Motor neuron (in vitro differentiated cells): Measurements from ENCODE around the gene GAL3ST3. TPM values are rescaled to one million over a fixed set of nuclear protein-coding genes. Genes with fewer than 3 reads are reported as not detected.

Experiments
- ATAC-seq, 8 experiments: fragments of 200-7000 bp; cut with Tn5 transposase; replicated peaks in 6 of 8; 2 replicates each; pipeline ENCODE4 v1.8.0; 2021; ENCODE audit warnings: mild to moderate bottlenecking in 8 of 8, moderate library complexity in 8 of 8
- H3K27ac ChIP-seq, 2 donors: fragments of 250-450 bp; sonication (Bioruptor Pico); 2 replicates each; pipeline ENCODE4 v1.9.0; 2021; ENCODE audit warnings: antibody characterized with exemption in 2 of 2, mild to moderate bottlenecking in 2 of 2, moderate library complexity in 1 of 2
- H3K4me1 ChIP-seq, 2 donors: fragments of 250-450 bp; sonication (Bioruptor Pico); replicated peaks in 1 of 2; 2 replicates each; pipeline ENCODE4 v1.6.1; 2021; ENCODE audit warnings: antibody characterized with exemption in 2 of 2, mild to moderate bottlenecking in 2 of 2, moderate library complexity in 1 of 2
- H3K4me3 ChIP-seq, 5 donors: fragments of 250-450 bp; sonication (Bioruptor Pico); 2 replicates each; pipeline ENCODE4 v1.9.0; 2021; ENCODE audit warnings: antibody characterized with exemption in 5 of 5, mild to moderate bottlenecking in 5 of 5, moderate library complexity in 4 of 5
- WGBS, 10 experiments: fragments of 450-650 bp; shearing (Covaris generic); methylation state at CpG; one replicate each; pipeline ENCODE4 v1.0.0; 2022; 5-methylcytosine and 5-hydroxymethylcytosine counted together
- in situ Hi-C, 9 experiments: fragments of 400-800 bp; cut with MboI; loops; one replicate each; pipeline ENCODE4 v1.15.0; 2021; ENCODE audit warnings: low sequenced_read_pairs in 9 of 9, low pct_unique_long_range_greater_than_20kb in 2 of 9; ENCODE audit not compliant: unreplicated experiment in 9 of 9
- total RNA-seq, 8 experiments: library from RNA; unstranded; fragments of 300-600 nt; gene quantifications; 2 replicates each; pipeline versions ENCODE4 v1.2.3 to v1.2.4, GENCODE V29; 2022

Gene GAL3ST3
- total RNA-seq, 8 experiments from 2014 or later, result 0.15 to 8.4 (median 4.7) TPM; not detected in 1

DNA sequence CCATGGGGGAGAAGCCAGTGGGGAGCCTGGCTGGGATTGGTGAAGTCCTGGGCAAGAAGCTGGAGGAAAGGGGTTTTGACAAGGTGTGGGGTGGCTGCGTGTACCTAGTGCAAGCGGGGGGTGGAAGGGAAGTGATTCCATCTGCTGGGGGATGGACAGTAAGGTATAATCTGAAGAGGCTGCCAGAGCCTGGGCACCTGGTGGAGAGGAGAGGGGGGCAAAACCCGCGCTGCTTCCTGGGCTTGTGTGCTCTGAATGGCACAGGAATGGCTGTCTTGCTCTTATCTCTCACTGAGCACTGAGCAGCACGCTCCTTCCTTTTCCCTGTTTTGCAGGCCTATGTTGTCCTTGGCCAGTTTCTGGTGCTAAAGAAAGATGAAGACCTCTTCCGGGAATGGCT, 45.7 kb downstream of the GAL3ST3 start:
- 33 to 100% (median 100%) methylated on average over 1 to 2 of the region's 6 CpGs; no CpG with 5 or more reads in 6 of the 10 experiments for WGBS, 10 experiments

DNA sequence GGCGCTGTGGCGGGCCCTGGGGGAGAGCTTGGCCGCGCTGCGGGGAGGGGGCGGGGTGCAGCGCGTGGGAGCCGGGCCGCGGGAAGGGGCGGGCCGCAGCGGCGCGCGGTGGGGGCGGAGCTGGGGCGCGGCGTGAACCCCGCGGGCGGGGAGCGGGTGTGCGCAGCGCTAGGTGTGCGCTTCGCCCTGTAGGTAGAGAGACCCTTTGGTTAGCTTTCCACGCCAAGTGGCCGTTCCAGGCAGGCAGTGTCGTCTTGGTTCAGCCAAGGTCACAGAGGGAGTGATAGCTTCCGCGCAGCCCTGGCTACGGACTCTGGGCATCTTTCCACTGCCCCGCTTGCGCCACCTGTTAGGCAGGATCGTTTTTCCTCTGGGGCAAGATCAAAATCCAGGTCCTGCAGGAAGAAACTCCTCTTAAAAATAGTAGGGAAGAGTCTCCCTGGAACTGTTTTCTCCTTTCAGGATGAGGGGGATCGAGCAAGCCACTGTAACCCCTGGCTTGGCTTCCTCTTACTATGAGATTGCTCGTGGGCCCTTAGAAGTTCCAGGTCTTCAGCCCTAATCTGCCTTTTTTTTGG, 46.2 kb downstream of the GAL3ST3 start:
- Histone ChIP-seq H3K4me3 (peak overlapping the region; percentile 69 to 83 (median 75)), H3K27ac (peak overlapping the region; percentile 97 to 99), H3K4me1 (peaks cover 8 to 10% of the 10 kb centered on the region in 2 donors)
- in situ Hi-C loops, result no loop called here
- peak in 5 of 8 experiments; percentile 58 to 72 (median 62) for ATAC-seq
- WGBS, 10 experiments, result 0% methylated on average over 1 to 6 of the region's 40 CpGs; no CpG with 5 or more reads in 4 of the 10 experiments

More for the DNA sequence above, 45.7 kb downstream of the GAL3ST3 start:
- in situ Hi-C loops, result no loop called here
- no peak for ATAC-seq
- Histone ChIP-seq H3K27ac (peak overlapping the region; percentile 97 to 99), H3K4me1 (peaks cover 8 to 10% of the 10 kb centered on the region in 2 donors), H3K4me3 (peak overlapping the region; percentile 69 to 83 (median 75))

DNA sequence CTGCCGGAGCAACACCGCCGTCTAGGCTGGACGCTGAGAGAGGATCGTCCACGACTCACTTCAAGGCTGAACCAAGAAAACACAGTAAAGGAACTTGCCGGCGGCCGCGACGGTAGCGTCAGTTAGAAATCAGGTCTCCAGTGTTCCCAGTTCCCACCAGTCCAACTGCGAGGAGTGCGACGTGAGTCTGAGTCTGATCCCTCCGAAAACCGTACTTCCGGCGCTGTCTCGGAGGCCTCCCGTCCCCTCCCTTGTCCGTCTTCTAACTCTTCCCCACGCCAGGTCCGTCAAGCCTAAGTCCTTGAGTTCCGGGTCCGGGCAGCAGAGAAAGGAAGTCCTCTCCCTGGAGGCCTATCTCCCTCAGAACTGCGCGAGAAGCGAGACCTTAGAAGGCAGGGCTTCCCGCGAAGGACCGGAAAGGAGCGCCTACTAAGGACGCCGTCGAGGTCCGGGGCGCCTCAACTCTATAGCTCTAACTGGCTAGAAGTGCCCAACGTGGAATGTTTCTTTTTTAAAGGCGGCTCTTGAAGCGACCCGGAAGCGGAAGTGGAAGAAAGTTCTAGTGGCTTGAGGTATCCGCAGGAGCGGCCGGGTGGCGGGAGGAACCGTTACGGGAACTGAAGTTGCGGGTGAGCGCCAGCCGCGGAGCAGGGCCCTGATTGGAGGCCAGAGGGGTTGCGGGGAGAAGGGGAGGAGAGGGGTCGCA, 46.9 kb downstream of the GAL3ST3 start, which contains the start of the genes BANF1 and EIF1AD:
TSS of gene BANF1 (plus strand) at position 562 of the 706 bp plus-strand sequence. CDS start 748 bp downstream, outside the sequence.
TSS of gene EIF1AD (minus strand) at position 216 of the 706 bp plus-strand sequence. CDS start 1,768 bp downstream, outside the sequence.
- WGBS, 10 experiments, result 0 to 3% (median 0%) methylated on average over 5 to 29 of the region's 55 CpGs; no CpG with 5 or more reads in 3 of the 10 experiments
- peak within 1 kb of the TSS; percentile 69 to 83 (median 75) for H3K4me3 ChIP-seq
- in situ Hi-C loops, result no loop called here
- peak within 1 kb of the TSS; percentile 97 to 99 for H3K27ac ChIP-seq
- peaks cover 8 to 10% of the 10 kb centered on the region in 2 donors for H3K4me1 ChIP-seq
- ATAC-seq, result peak; percentile 81 to 89 (median 85)

DNA sequence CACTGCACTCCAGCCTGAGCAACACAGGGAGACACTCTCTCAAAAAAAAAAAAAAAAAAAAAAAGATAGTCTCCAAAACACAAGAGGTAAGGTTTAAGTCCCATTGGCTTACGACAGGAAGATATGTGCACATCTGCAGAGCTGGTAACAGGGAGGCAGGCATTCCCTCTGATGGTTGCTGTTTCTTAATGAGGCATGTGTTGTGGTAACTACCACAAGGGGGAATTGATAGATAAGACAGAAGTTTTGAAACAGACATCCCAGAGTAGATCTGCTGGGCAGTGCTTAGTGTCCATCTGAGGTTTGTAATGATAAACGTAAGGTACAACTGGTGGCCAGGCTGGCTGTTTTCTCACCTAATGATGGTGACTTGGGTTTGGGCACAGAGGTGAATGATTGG, 51.7 kb downstream of the GAL3ST3 start:
- no peak overlapping the region for H3K4me3 ChIP-seq
- in situ Hi-C loops, result loop anchor here in 4 of 9 experiments (25.0 kb wide), 2 partner anchors 110 to 285 kb away; partner anchors contain the start of genes KAT5 (in 3 of the 4), RNASEH2C (in 3 of the 4), CCDC85B (in 1 of the 4) and CTSW (in 1 of the 4)
- WGBS, 10 experiments, result 50 to 100% (median 100%) methylated on average over 1 to 2 of the region's 2 CpGs; no CpG with 5 or more reads in 2 of the 10 experiments
- ATAC-seq, result no peak
- no peak overlapping the region for H3K27ac ChIP-seq
- H3K4me1 ChIP-seq, result peaks cover 3 to 6% of the 10 kb centered on the region in 2 donors

DNA sequence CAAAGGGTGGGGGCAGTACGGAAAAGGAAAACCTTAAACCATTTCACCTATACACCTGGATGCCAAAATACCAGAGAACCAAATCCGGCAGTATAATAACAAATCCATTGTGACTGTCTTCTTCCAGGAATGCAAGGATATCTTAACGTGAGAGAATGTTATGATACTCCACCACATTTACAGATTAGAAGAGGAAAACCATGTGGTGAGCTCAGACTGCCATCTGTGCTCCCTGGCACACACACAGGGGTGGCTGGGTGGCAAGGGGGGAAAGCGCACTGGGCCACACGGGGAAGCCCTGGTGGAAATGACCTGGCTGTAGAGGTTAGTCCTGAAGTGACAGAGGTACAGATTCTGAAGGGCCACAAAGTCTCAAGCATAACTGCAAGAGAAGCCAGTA, 56.9 kb downstream of the GAL3ST3 start:
- no peak for ATAC-seq
- H3K27ac ChIP-seq, result no peak overlapping the region
- in situ Hi-C loops, result loop anchor here in 4 of 9 experiments (25.0 kb wide), 2 partner anchors 105 to 280 kb away; partner anchors contain the start of genes KAT5 (in 3 of the 4), RNASEH2C (in 3 of the 4), CCDC85B (in 1 of the 4) and CTSW (in 1 of the 4)

More for the DNA sequence above, 56.9 kb downstream of the GAL3ST3 start:
- 33 to 100% (median 90%) methylated on average over 1 to 5 of the region's 5 CpGs; no CpG with 5 or more reads in 2 of the 10 experiments for WGBS, 10 experiments
- H3K4me1 ChIP-seq, result no peaks in the 10 kb centered on the region
- no peak overlapping the region for H3K4me3 ChIP-seq

Other genes starting within 250 kb of the GAL3ST3 start
- gene SNX32, start 215.2 kb downstream of the GAL3ST3 start, total RNA-seq, result 1 to 10 TPM; 1.5 to 6.7 (median 4.2) TPM
- 1,000 to 10,000 TPM in 1 of 8 experiments, 100 to 1,000 TPM in 7; 482 to 1,056 (median 733) TPM for gene CFL1, start 191.0 kb downstream of the GAL3ST3 start, total RNA-seq
- 10 to 100 TPM; 27.4 to 47.3 (median 42.1) TPM for gene MUS81, start 188.7 kb downstream of the GAL3ST3 start, total RNA-seq
- gene EFEMP2, start 176.4 kb downstream of the GAL3ST3 start, total RNA-seq, result 100 to 1,000 TPM in 1 of 8 experiments, 10 to 100 TPM in 3, 1 to 10 TPM in 4; 6.9 to 100 (median 10.4) TPM
- gene CTSW, start 169.3 kb downstream of the GAL3ST3 start, total RNA-seq, result 1 to 10 TPM in 1 of 8 experiments, under 1 TPM in 5, not detected in 2; 0.21 to 1.7 (median 0.56) TPM
- gene FIBP, start 160.7 kb downstream of the GAL3ST3 start, total RNA-seq, result 10 to 100 TPM; 63.4 to 99.1 (median 84.6) TPM
- gene CCDC85B, start 158.5 kb downstream of the GAL3ST3 start, total RNA-seq, result 10 to 100 TPM in 2 of 8 experiments, 1 to 10 TPM in 6; 3.0 to 16.0 (median 6.3) TPM
- 1 to 10 TPM in 4 of 8 experiments, under 1 TPM in 4; 0.33 to 8.8 (median 1.0) TPM for gene FOSL1, start 148.8 kb downstream of the GAL3ST3 start, total RNA-seq
- 10 to 100 TPM; 10.5 to 24.5 (median 21.5) TPM for gene C11orf68, start 130.1 kb downstream of the GAL3ST3 start, total RNA-seq
- gene DRAP1, start 129.7 kb downstream of the GAL3ST3 start, total RNA-seq, result 100 to 1,000 TPM in 6 of 8 experiments, 10 to 100 TPM in 2; 81.0 to 228 (median 135) TPM
- 1 to 10 TPM in 1 of 8 experiments, under 1 TPM in 5, not detected in 2; 0.16 to 1.1 (median 0.57) TPM for gene TSGA10IP, start 103.7 kb downstream of the GAL3ST3 start, total RNA-seq
- 10 to 100 TPM; 26.6 to 65.4 (median 45.5) TPM for gene SART1, start 87.4 kb downstream of the GAL3ST3 start, total RNA-seq
- 10 to 100 TPM; 28.6 to 36.9 (median 32.0) TPM for gene EIF1AD, start 47.0 kb downstream of the GAL3ST3 start, total RNA-seq
- 100 to 1,000 TPM in 2 of 8 experiments, 10 to 100 TPM in 6; 47.3 to 130 (median 74.7) TPM for gene BANF1, start 46.7 kb downstream of the GAL3ST3 start, total RNA-seq
- gene CST6, start 37.2 kb downstream of the GAL3ST3 start, total RNA-seq, result under 1 TPM in 2 of 8 experiments, not detected in 6; 0.46 to 0.81 TPM
- gene CATSPER1, start 22.7 kb downstream of the GAL3ST3 start, total RNA-seq, result 1 to 10 TPM in 1 of 8 experiments, under 1 TPM in 4, not detected in 3; 0.21 to 3.1 (median 0.35) TPM
- gene SF3B2, start 3.2 kb upstream of the GAL3ST3 start, total RNA-seq, result 100 to 1,000 TPM; 127 to 205 (median 176) TPM
- 10 to 100 TPM; 10.6 to 38.2 (median 21.7) TPM for gene PACS1, start 21.1 kb upstream of the GAL3ST3 start, total RNA-seq
- gene KLC2, start 208.5 kb upstream of the GAL3ST3 start, total RNA-seq, result 10 to 100 TPM in 7 of 8 experiments, 1 to 10 TPM in 1; 8.2 to 44.2 (median 28.3) TPM
- 100 to 1,000 TPM in 2 of 8 experiments, 10 to 100 TPM in 6; 43.1 to 114 (median 88.0) TPM for gene RAB1B, start 219.5 kb upstream of the GAL3ST3 start, total RNA-seq
- 10 to 100 TPM in 5 of 8 experiments, 1 to 10 TPM in 2, under 1 TPM in 1; 0.41 to 53.9 (median 32.4) TPM for gene CNIH2, start 229.0 kb upstream of the GAL3ST3 start, total RNA-seq
- gene YIF1A, start 240.0 kb upstream of the GAL3ST3 start, total RNA-seq, result 100 to 1,000 TPM in 4 of 8 experiments, 10 to 100 TPM in 4; 58.0 to 172 (median 101) TPM
- gene TMEM151A, start 242.7 kb upstream of the GAL3ST3 start, total RNA-seq, result 1 to 10 TPM in 6 of 8 experiments, under 1 TPM in 1, not detected in 1; 0.63 to 8.3 (median 3.7) TPM